H9 (cell line): ENCODE measurements around the gene ZBTB26. TPM values are rescaled to one million over a fixed set of nuclear protein-coding genes. Genes with fewer than 3 reads are reported as not detected.

Experiments
- DNase-seq: peaks from one replicate; pipeline ENCODE4 v3.0.0-alpha.2; 2017
- H2AFZ ChIP-seq: one replicate; pipeline ENCODE4 v1.6.1; 2013; ENCODE audit warnings: mild to moderate bottlenecking, low read length, control low read depth, moderate library complexity
- H2AK5ac ChIP-seq: 2 replicates; pipeline ENCODE4 v1.6.1; 2013; ENCODE audit warnings: low read length, control low read depth, mixed read lengths; ENCODE audit not compliant: insufficient read length
- H2BK120ac ChIP-seq: one replicate; pipeline ENCODE4 v1.6.1; 2013; ENCODE audit warnings: low read depth, mild to moderate bottlenecking, low read length, control low read depth, inconsistent platforms; ENCODE audit not compliant: poor library complexity, severe bottlenecking
- H2BK12ac ChIP-seq: 2 replicates; pipeline ENCODE4 v1.6.1; 2013; ENCODE audit warnings: low read length, control low read depth, mixed read lengths, low read depth; ENCODE audit not compliant: insufficient read length
- H2BK15ac ChIP-seq: 2 replicates; pipeline ENCODE4 v1.6.1; 2013; ENCODE audit warnings: low read depth, low read length, control low read depth
- H2BK20ac ChIP-seq: one replicate; pipeline ENCODE4 v1.6.1; 2013; ENCODE audit warnings: low read depth, mild to moderate bottlenecking, low read length, control low read depth, inconsistent platforms; ENCODE audit not compliant: poor library complexity, severe bottlenecking
- H2BK5ac ChIP-seq: 2 replicates; pipeline ENCODE4 v1.6.1; 2013; ENCODE audit warnings: low read length, control low read depth, mixed read lengths; ENCODE audit not compliant: insufficient read length
- H3K14ac ChIP-seq: 2 replicates; pipeline ENCODE4 v1.6.1; 2013; ENCODE audit warnings: low read length, control low read depth; ENCODE audit not compliant: insufficient read depth
- H3K18ac ChIP-seq: 2 replicates; pipeline ENCODE4 v1.6.1; 2013; ENCODE audit warnings: low read depth, mild to moderate bottlenecking, mixed read lengths, low read length, control low read depth; ENCODE audit not compliant: insufficient read length
- H3K23ac ChIP-seq: 2 replicates; pipeline ENCODE4 v1.6.1; 2013; ENCODE audit warnings: low read length, control low read depth, mixed read lengths, low read depth; ENCODE audit not compliant: insufficient read length
- H3K23me2 ChIP-seq: 2 replicates; pipeline ENCODE4 v1.6.1; 2013; ENCODE audit warnings: low read depth, mild to moderate bottlenecking, mixed read lengths, low read length, control low read depth; ENCODE audit not compliant: insufficient read length, poor library complexity, severe bottlenecking
- H3K27ac ChIP-seq: 2 replicates; pipeline ENCODE4 v1.5.1; 2013; ENCODE audit warnings: low read length, control low read depth, mixed read lengths, low read depth; ENCODE audit not compliant: insufficient read length
- H3K27me3 ChIP-seq: 2 replicates; pipeline ENCODE4 v1.6.1; 2013; ENCODE audit warnings: low read length, control low read depth, inconsistent platforms; ENCODE audit not compliant: insufficient read depth
- H3K4ac ChIP-seq: 2 replicates; pipeline ENCODE4 v1.6.1; 2013; ENCODE audit warnings: low read depth, mild to moderate bottlenecking, control low read depth, inconsistent platforms, low read length, moderate library complexity
- H3K4me1 ChIP-seq: 2 replicates; pipeline ENCODE4 v1.6.1; 2013; ENCODE audit warnings: low read length, control low read depth, inconsistent platforms; ENCODE audit not compliant: insufficient read depth
- H3K4me2 ChIP-seq: 2 replicates; pipeline ENCODE4 v1.6.1; 2013; ENCODE audit warnings: low read length, control low read depth, mixed read lengths; ENCODE audit not compliant: insufficient read length, insufficient read depth
- H3K56ac ChIP-seq: 2 replicates; pipeline ENCODE4 v1.6.1; 2013; ENCODE audit warnings: low read depth, mild to moderate bottlenecking, mixed read lengths, low read length, control low read depth; ENCODE audit not compliant: insufficient read length
- H3K79me1 ChIP-seq: 2 replicates; pipeline ENCODE4 v1.6.1; 2013; ENCODE audit warnings: low read depth, mild to moderate bottlenecking, moderate library complexity, low read length, control low read depth, inconsistent platforms; ENCODE audit not compliant: insufficient read depth, poor library complexity, severe bottlenecking
- H3K79me2 ChIP-seq: 2 replicates; pipeline ENCODE4 v1.6.1; 2013; ENCODE audit warnings: low read length, control low read depth, inconsistent platforms; ENCODE audit not compliant: insufficient read depth
- H3K9ac ChIP-seq: 2 replicates; pipeline ENCODE4 v1.6.1; 2013; ENCODE audit warnings: low read length, control low read depth, mixed read lengths; ENCODE audit not compliant: insufficient read length; ENCODE audit errors: extremely low read depth
- H3K9me3 ChIP-seq: one replicate; pipeline ENCODE4 v1.6.1; 2013; ENCODE audit warnings: low read depth, low read length, inconsistent platforms; ENCODE audit not compliant: control insufficient read depth
- H3T11ph ChIP-seq: one replicate; pipeline ENCODE4 v1.6.1; 2013; ENCODE audit warnings: mild to moderate bottlenecking, low read length, control low read depth, inconsistent platforms
- H4K20me1 ChIP-seq: one replicate; pipeline ENCODE4 v1.6.1; 2013; ENCODE audit not compliant: control insufficient read depth, insufficient read length, insufficient read depth
- H4K5ac ChIP-seq: 2 replicates; pipeline ENCODE4 v1.6.1; 2013; ENCODE audit warnings: low read depth, mild to moderate bottlenecking, mixed read lengths, low read length, control low read depth; ENCODE audit not compliant: insufficient read length
- H4K8ac ChIP-seq: replicated peaks from 2 replicates; pipeline ENCODE4 v1.6.1; 2013; ENCODE audit warnings: low read length, control low read depth, mixed read lengths, low read depth; ENCODE audit not compliant: insufficient read length
- H4K91ac ChIP-seq: 2 replicates; pipeline ENCODE4 v1.6.1; 2013; ENCODE audit warnings: low read depth, mild to moderate bottlenecking, moderate library complexity, mixed read lengths, low read length, control low read depth; ENCODE audit not compliant: insufficient read length
- H3K27ac Mint-ChIP-seq, 3 experiments: 2 replicates in 2 of 3; 3 replicates in 1 of 3; pipeline ENCODE4 v1.8.0; 2020 to 2021; ENCODE audit warnings: mixed read lengths in 3 of 3, mild to moderate bottlenecking in 1 of 3, moderate library complexity in 1 of 3
- H3K27me3 Mint-ChIP-seq: 2 replicates; pipeline ENCODE4 v1.8.0; 2021; ENCODE audit warnings: low read depth, mild to moderate bottlenecking, moderate library complexity, mixed read lengths
- H3K36me3 Mint-ChIP-seq, 3 experiments: 2 replicates in 2 of 3; 3 replicates in 1 of 3; pipeline ENCODE4 v1.8.0; 2020 to 2021; ENCODE audit warnings: low read depth in 3 of 3, mixed read lengths in 3 of 3; ENCODE audit not compliant: insufficient read depth in 1 of 3
- H3K4me1 Mint-ChIP-seq, 2 experiments: 2 replicates each; pipeline ENCODE4 v1.8.0; 2020; ENCODE audit warnings: mixed read lengths in 2 of 2
- H3K4me3 Mint-ChIP-seq, 2 experiments: 2 replicates in 1 of 2; 3 replicates in 1 of 2; pipeline ENCODE4 v1.8.0; 2020 to 2021; ENCODE audit warnings: mild to moderate bottlenecking in 2 of 2, mixed read lengths in 2 of 2, moderate library complexity in 1 of 2
- H3K9me3 Mint-ChIP-seq, 2 experiments: 2 replicates in 1 of 2; 3 replicates in 1 of 2; pipeline ENCODE4 v1.8.0; 2020; ENCODE audit warnings: mild to moderate bottlenecking in 2 of 2, mixed read lengths in 2 of 2, moderate library complexity in 1 of 2
- WGBS: extraction: QIAGEN DNeasy Blood & Tissue Kit; methylation state at CpG from one replicate; pipeline ENCODE4 v1.1.7; 2013; ENCODE audit warnings: missing lambda C conversion rate, low lambda C conversion rate, mixed read lengths; ENCODE audit not compliant: insufficient read length; ENCODE audit errors: extremely low coverage; 5-methylcytosine and 5-hydroxymethylcytosine counted together
- total RNA-seq: library from RNA; stranded (reverse); gene quantifications from 2 replicates; pipeline ENCODE4 v1.2.1, GENCODE V29; 2021
- TF ChIP-seq, protein P1 (sequence below): fragments of 200-600 bp; sonication (generic); conservative IDR thresholded peaks from 3 replicates; pipeline ENCODE4 v1.8.0; 2021; ENCODE audit warnings: antibody characterized with exemption, mild to moderate bottlenecking

The ZBTB26 gene
- total RNA-seq, 1 experiment from 2014 or later: 5.8 TPM

GRCh38 chr9:122888480-122888879, 42.8 kb downstream of the ZBTB26 start:
- TF ChIP-seq, protein P1, sequence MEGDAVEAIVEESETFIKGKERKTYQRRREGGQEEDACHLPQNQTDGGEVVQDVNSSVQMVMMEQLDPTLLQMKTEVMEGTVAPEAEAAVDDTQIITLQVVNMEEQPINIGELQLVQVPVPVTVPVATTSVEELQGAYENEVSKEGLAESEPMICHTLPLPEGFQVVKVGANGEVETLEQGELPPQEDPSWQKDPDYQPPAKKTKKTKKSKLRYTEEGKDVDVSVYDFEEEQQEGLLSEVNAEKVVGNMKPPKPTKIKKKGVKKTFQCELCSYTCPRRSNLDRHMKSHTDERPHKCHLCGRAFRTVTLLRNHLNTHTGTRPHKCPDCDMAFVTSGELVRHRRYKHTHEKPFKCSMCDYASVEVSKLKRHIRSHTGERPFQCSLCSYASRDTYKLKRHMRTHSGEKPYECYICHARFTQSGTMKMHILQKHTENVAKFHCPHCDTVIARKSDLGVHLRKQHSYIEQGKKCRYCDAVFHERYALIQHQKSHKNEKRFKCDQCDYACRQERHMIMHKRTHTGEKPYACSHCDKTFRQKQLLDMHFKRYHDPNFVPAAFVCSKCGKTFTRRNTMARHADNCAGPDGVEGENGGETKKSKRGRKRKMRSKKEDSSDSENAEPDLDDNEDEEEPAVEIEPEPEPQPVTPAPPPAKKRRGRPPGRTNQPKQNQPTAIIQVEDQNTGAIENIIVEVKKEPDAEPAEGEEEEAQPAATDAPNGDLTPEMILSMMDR: no peak
- H3K4me3 Mint-ChIP-seq: no peak overlapping the region

More at GRCh38 chr9:122888480-122888879, 42.8 kb downstream of the ZBTB26 start:
- Histone ChIP-seq H4K8ac (no peak overlapping the region), H3K56ac (no peak overlapping the region), H2BK5ac (no peak overlapping the region), H3K23me2 (no peaks in the 10 kb centered on the region), H4K5ac (no peak overlapping the region), H3K14ac (no peak overlapping the region), H3K9ac (no peak overlapping the region), H2BK15ac (no peak overlapping the region), H2BK20ac (no peak overlapping the region), H4K20me1 (no peaks in the 10 kb centered on the region), H3K4ac (no peak overlapping the region), H2BK120ac (no peak overlapping the region), H3K27me3 (no peaks in the 10 kb centered on the region), H2BK12ac (no peak overlapping the region), H3K4me1 (no peaks in the 10 kb centered on the region), H3K18ac (no peak overlapping the region), H3K4me2 (no peak overlapping the region), H3K79me2 (no peaks in the 10 kb centered on the region), H3T11ph (no peak overlapping the region), H2AK5ac (no peak overlapping the region), H2AFZ (no peak overlapping the region), H3K23ac (no peak overlapping the region), H3K27ac (no peak overlapping the region), H3K79me1 (no peaks in the 10 kb centered on the region), H3K9me3 (no peaks in the 10 kb centered on the region), H4K91ac (no peak overlapping the region)
- Mint-ChIP-seq H3K4me1 (no peaks in the 10 kb centered on the region), H3K9me3 (no peaks in the 10 kb centered on the region), H3K36me3 (peaks cover 17 to 64% (median 56%) of the 10 kb centered on the region in 3 experiments; a peak in 6 of 7 replicates), H3K27ac (no peak overlapping the region), H3K27me3 (no peaks in the 10 kb centered on the region)
- WGBS: no CpG with 5 or more reads among the region's 3 CpGs
- no peak for DNase-seq
